Esophagus squamous epithelium (tissue), 5 donors: ENCODE data around the gene EED. TPM values are rescaled to one million over a fixed set of nuclear protein-coding genes. Genes with fewer than 3 reads are reported as not detected.

Experiments
- DNase-seq: peaks from one replicate; lab custom pipeline; 2025; lab: John Stamatoyannopoulos, UW
- H3K27ac ChIP-seq, 4 donors: fragments of 200-600 bp; sonication (generic); one replicate each; pipeline ENCODE4 v1.5.1; 2016 to 2019; ENCODE audit warnings: mild to moderate bottlenecking in 1 of 4
- H3K27me3 ChIP-seq, 4 donors: fragments of 200-600 bp; sonication (generic); 1 replicate in 3 of 4; 2 replicates in 1 of 4; pipeline versions ENCODE4 v1.5.1 to v1.6.0; 2017 to 2021; ENCODE audit warnings: antibody characterized with exemption in 1 of 4
- H3K36me3 ChIP-seq, 3 donors: fragments of 200-600 bp; sonication (generic); one replicate each; pipeline ENCODE4 v1.5.1; 2016 to 2019
- H3K4me1 ChIP-seq, 3 donors: fragments of 200-600 bp; sonication (generic); one replicate each; pipeline ENCODE4 v1.5.1; 2017 to 2019
- H3K4me3 ChIP-seq, 4 donors: fragments of 200-600 bp; sonication (generic); 1 replicate in 3 of 4; 2 replicates in 1 of 4; pipeline ENCODE4 v1.5.1; 2016 to 2019; ENCODE audit warnings: mild to moderate bottlenecking in 2 of 4, moderate library complexity in 1 of 4
- H3K9me3 ChIP-seq, 3 donors: fragments of 200-600 bp; sonication (generic); one replicate each; pipeline ENCODE4 v1.5.1; 2016 to 2019
- POLR2A ChIP-seq, 4 donors: fragments of 450-650 bp; IDR thresholded peaks; one replicate each; pipeline ENCODE4 v1.6.1; 2017; ENCODE audit warnings: antibody characterized with exemption in 4 of 4, mild to moderate bottlenecking in 4 of 4, moderate library complexity in 3 of 4
- WGBS, 2 donors: methylation state at CpG; one replicate each; pipeline ENCODE4 v1.1.5; 2018; 5-methylcytosine and 5-hydroxymethylcytosine counted together
- intact Hi-C: fragments of 100-400 bp; cut with DNase I; formaldehyde crosslinking; loops from one replicate; pipeline ENCODE4 v1.15.0; 2022
- total RNA-seq, 4 donors: library from RNA; depleted of rRNA; stranded (reverse); fragments of >200 nt; gene quantifications; one replicate each; pipeline ENCODE4 v1.1.0, GENCODE V29; 2016
- TF ChIP-seq, protein P1 (sequence below), 6 experiments: fragments of 450-650 bp in 4 of 6; fragments of 200-600 bp in 2 of 6; sonication (generic) in 2 of 6; IDR thresholded peaks; one replicate each; pipeline ENCODE4 v1.5.1; 2016 to 2019; ENCODE audit warnings: antibody characterized with exemption in 6 of 6, mild to moderate bottlenecking in 4 of 6, moderate library complexity in 4 of 6
- donor health status: DM: yes; HTN: yes; CAD: no.

Gene EED
- total RNA-seq, 4 donors from 2014 or later, result 14.4 to 26.3 (median 18.5) TPM

DNA sequence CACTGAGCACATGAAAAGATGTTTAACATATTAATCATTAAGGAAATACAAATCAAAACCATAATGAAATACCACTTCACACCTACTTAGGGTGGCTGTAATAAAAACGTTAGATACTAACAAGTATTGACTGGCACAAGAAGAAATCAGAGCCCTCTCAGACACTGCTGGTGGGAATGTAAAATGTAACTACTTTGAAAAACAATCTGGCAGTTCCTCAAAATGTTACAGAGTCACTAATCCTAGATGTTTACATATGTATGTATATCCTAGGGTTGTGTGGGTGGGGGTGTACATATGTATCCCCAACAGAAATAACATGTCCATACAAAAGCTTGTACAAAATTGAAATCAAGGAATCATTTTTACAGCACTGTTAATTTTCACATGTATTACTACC, 15.2 kb downstream of the EED start:
- Histone ChIP-seq H3K36me3 (peaks cover 0 to 91% (median 7%) of the 10 kb centered on the region in 3 donors), H3K4me1 (no peaks in the 10 kb centered on the region), H3K9me3 (no peaks in the 10 kb centered on the region), H3K27me3 (no peaks in the 10 kb centered on the region), H3K27ac (no peak overlapping the region), H3K4me3 (no peak overlapping the region)
- WGBS, 2 donors, result 17 to 25% methylated on average over 1 of the region's 1 CpG
- DNase-seq, result no peak
- TF ChIP-seq POLR2A (IDR thresholded peaks at IDR 0.05), result no peak
- TF ChIP-seq, protein P1, sequence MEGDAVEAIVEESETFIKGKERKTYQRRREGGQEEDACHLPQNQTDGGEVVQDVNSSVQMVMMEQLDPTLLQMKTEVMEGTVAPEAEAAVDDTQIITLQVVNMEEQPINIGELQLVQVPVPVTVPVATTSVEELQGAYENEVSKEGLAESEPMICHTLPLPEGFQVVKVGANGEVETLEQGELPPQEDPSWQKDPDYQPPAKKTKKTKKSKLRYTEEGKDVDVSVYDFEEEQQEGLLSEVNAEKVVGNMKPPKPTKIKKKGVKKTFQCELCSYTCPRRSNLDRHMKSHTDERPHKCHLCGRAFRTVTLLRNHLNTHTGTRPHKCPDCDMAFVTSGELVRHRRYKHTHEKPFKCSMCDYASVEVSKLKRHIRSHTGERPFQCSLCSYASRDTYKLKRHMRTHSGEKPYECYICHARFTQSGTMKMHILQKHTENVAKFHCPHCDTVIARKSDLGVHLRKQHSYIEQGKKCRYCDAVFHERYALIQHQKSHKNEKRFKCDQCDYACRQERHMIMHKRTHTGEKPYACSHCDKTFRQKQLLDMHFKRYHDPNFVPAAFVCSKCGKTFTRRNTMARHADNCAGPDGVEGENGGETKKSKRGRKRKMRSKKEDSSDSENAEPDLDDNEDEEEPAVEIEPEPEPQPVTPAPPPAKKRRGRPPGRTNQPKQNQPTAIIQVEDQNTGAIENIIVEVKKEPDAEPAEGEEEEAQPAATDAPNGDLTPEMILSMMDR (IDR thresholded peaks at IDR 0.05), result no peak
- intact Hi-C loops, result no loop called here

- no peak for TF ChIP-seq POLR2A (IDR thresholded peaks at IDR 0.05)
- TF ChIP-seq, protein P1 (IDR thresholded peaks at IDR 0.05), result no peak
- Histone ChIP-seq H3K4me3 (no peak overlapping the region), H3K27ac (no peak overlapping the region), H3K36me3 (peaks cover 0 to 93% (median 7%) of the 10 kb centered on the region in 3 donors), H3K27me3 (no peaks in the 10 kb centered on the region), H3K9me3 (no peaks in the 10 kb centered on the region), H3K4me1 (no peaks in the 10 kb centered on the region)
- intact Hi-C loops, result no loop called here
- DNase-seq, result no peak
- 93% methylated on average over 2 of the region's 3 CpGs; no CpG with 5 or more reads in 1 of the 2 donors for WGBS, 2 donors
Measured at GRCh38 chr11:86261328-86261727, 16.8 kb downstream of the EED start.

DNA sequence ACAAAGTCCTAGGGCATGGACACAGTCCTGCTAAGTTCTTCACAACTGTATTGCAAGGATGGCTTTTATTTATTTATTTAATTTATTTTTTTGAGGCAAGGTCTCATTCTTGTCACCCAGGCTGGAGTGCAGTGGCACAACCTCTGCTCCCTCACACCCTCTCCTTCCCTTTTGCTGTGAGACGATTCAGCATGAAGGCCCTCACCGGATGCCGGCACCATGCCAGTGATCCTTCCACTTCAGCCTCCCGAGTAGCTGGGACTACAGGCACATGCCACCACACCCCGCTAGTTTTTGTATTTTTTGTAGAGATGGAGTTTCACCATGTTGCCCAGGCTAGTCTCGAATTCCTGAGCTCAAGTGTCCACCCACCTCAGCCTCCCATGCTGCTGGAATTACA, 17.8 kb downstream of the EED start:
- Histone ChIP-seq H3K9me3 (no peaks in the 10 kb centered on the region), H3K36me3 (peaks cover 0 to 87% (median 7%) of the 10 kb centered on the region in 3 donors), H3K27me3 (no peaks in the 10 kb centered on the region), H3K4me1 (no peaks in the 10 kb centered on the region), H3K4me3 (no peak overlapping the region), H3K27ac (no peak overlapping the region)
- intact Hi-C loops, result no loop called here
- DNase-seq, result no peak
- 95 to 98% methylated on average over 6 of the region's 6 CpGs for WGBS, 2 donors
- TF ChIP-seq POLR2A (IDR thresholded peaks at IDR 0.05), result no peak
- TF ChIP-seq, protein P1 (IDR thresholded peaks at IDR 0.05), result no peak

DNA sequence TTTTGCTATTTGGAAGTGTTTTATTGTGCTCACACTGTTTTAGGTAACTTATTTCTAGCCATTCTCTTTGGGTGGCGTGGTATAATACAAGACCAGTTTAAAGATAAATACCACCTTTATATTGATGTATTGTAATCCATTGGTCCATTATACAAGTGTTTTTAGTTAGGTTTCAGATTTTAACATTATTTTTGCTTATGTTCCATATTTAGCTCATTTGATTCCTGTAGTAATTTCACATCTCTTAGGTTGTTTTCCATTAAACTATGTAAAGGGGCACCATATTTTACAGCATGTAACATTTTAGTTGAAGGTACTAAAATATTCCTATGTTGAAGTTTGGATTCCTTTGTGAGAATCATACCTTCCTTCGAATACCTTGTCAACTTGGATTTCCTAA, 20.1 kb downstream of the EED start:
- Histone ChIP-seq H3K27ac (no peak overlapping the region), H3K4me1 (no peaks in the 10 kb centered on the region), H3K4me3 (no peak overlapping the region), H3K36me3 (peaks cover 0 to 79% (median 0%) of the 10 kb centered on the region in 3 donors), H3K27me3 (no peaks in the 10 kb centered on the region), H3K9me3 (no peaks in the 10 kb centered on the region)
- TF ChIP-seq, protein P1 (IDR thresholded peaks at IDR 0.05), result no peak
- TF ChIP-seq POLR2A (IDR thresholded peaks at IDR 0.05), result no peak
- 93% methylated on average over 2 of the region's 2 CpGs for WGBS, 2 donors
- no peak for DNase-seq
- intact Hi-C loops, result no loop called here

GRCh38 chr11:86265194-86265593, 20.6 kb downstream of the EED start:
- TF ChIP-seq, protein P1 (IDR thresholded peaks at IDR 0.05), result no peak
- no peak for TF ChIP-seq POLR2A (IDR thresholded peaks at IDR 0.05)
- Histone ChIP-seq H3K27ac (no peak overlapping the region), H3K4me3 (no peak overlapping the region), H3K9me3 (no peaks in the 10 kb centered on the region), H3K36me3 (peaks cover 0 to 77% (median 0%) of the 10 kb centered on the region in 3 donors), H3K27me3 (no peaks in the 10 kb centered on the region), H3K4me1 (no peaks in the 10 kb centered on the region)
- intact Hi-C loops, result no loop called here
- DNase-seq, result no peak
